KBM-7 (cell line): ENCODE data around the gene STYK1.
A peak's percentile ranks its signal among the peaks of the same experiment; 100 is the strongest.
"Not testable (repeated sequence)": the region's sequence is repeated elsewhere in the genome, so short reads cannot be mapped to it uniquely, and the experiment has no call there.

ENCODE experiments used
- DNase-seq: peaks from one replicate; pipeline ENCODE4 v3.0.0-alpha.2; 2015
- in situ Hi-C: fragments of 300-500 bp; cut with MboI; formaldehyde crosslinking; loops from 2 replicates; pipeline ENCODE4 v1.14.3; 2020; ENCODE audit warnings: low sequenced_read_pairs, low pct_unique_long_range_greater_than_20kb, mixed read lengths

STYK1 gene

GRCh38 chr12:10634427-10634826, 39.4 kb downstream of the STYK1 start:
- in situ Hi-C loops, result no loop called here
- no peak for DNase-seq

- in situ Hi-C loops, result no loop called here
- DNase-seq, result no peak
Observed at GRCh38 chr12:10633541-10633940, 40.3 kb downstream of the STYK1 start.

DNA sequence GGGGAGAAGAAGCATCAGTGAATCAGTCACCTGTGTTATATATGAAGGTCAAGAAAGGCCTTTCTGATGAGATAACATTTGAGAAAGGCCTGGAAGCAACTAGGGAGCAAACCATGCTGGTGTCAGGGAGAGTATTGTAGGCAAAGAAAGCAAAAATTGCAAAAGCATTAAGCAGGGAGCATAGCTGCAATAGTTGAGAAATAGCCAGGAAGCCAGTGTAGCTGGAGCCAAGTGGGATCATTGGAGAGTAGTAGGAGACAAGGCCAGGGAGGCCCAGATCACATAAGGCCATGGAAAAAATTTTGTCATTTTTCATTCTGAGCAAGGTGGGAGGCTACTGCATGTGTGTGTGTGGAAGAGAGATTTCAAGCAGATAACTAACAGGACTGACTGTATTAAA, 41.6 kb downstream of the STYK1 start:
- DNase-seq, result no peak
- in situ Hi-C loops, result no loop called here

- DNase-seq, result no peak
- in situ Hi-C loops, result no loop called here
Observed at GRCh38 chr12:10624605-10625004, 49.2 kb downstream of the STYK1 start.

GRCh38 chr12:10623131-10623530, 50.7 kb downstream of the STYK1 start:
- DNase-seq, result no peak
- in situ Hi-C loops, result no loop called here

DNA sequence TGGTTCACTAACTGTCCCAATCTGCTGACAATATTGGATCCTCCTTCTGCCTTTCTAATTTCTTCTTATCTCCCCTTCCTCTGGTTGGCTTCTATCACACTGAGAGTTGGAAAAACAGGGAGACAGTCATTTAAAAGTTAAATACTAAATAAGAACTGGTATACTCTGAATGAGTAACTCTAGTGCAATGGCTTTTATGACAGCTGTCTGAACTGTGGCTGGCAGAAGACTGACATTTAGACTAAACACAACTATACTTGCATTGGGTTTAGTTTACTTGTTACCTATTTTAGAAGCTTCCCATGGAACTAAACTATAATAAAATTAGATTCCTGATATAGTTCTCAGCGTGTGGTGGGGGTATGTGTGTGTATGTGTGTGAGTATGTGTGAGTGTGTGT, 52.6 kb downstream of the STYK1 start:
- in situ Hi-C loops, result no loop called here
- no peak for DNase-seq

DNA sequence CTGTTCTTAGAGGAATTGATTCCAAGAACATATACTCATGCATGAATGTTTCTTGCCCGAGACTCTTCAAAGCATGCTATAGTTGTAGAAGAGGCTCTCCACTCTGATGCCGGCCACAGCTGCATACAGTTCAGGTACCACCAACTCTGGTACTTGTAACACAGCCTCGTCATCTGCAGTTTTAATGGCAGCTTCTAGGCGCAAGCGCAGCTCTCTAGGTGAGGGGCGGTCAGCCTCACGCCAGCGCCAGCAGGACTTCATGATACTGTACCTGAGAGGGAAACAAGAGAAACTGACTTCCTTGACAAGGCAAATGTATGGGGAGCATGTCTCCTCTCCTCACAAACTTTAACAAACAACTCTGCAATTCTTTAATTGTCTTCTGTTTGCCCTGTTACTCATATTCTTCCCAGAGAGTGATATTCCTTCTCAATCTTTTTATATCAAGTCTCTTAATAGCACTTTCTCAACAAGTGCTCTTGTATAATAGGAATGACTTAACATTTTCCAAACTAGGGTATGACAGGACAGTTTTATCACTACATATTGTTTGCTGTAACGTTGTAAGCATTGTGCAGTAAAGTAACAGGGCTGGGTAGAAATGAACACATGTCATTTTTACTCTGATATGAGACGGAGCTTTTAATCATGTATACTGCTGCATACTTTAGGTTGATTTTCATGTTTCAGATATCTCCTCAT, 53.6 kb downstream of the STYK1 start:
- no peak for DNase-seq
- in situ Hi-C loops, result no loop called here

GRCh38 chr12:10618338-10618987, 55.4 kb downstream of the STYK1 start:
- DNase-seq, result no peak
- in situ Hi-C loops, result no loop called here

GRCh38 chr12:10617863-10618262, 56.0 kb downstream of the STYK1 start:
- no peak for DNase-seq
- in situ Hi-C loops, result no loop called here

DNA sequence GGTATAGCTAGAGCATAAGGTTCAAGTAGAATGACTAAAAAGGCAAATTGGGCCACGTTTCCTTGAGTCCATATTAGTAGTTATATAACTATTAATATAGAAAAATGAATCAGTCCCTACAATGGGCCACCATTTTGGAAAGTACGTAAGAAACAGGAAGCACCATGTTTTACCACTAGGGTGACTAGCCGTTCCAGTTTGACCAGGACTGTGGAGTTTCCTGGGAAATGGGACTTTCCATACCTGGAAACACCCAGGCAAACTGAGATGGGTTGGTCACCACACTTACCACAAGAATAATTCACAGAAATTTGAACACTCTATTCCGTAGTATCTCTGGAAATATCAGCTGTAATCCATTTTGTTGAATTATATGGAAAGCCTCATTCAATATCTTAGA, 58.3 kb downstream of the STYK1 start:
- no peak for DNase-seq

DNA sequence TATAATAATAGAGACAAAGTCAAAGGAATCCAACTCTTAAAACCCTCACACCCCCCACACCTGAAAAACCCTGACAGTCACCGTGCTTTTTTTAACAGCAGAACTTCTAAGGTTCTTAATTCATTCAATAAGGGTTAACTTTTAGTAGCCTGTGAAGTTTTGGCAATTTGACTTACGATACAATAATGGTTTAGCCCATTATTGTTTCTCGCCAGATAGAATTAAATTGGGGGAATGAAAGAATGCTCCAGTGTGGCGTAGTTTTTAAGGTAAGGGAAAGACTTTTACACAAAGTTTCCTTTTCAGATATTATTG, 59.8 kb downstream of the STYK1 start:
- no peak for DNase-seq
- in situ Hi-C loops, result no loop called here

More for the DNA sequence above, 58.3 kb downstream of the STYK1 start:
- in situ Hi-C loops, result no loop called here

GRCh38 chr12:10613349-10614055, 60.4 kb downstream of the STYK1 start, which contains the start of gene MAGOHB:
Gene MAGOHB (minus strand): TSS chr12:10613609. CDS start chr12:10613532, 77 bp downstream.
- DNase-seq, result peak; percentile 97
- in situ Hi-C loops, result no loop called here

GRCh38 chr12:10612984-10613348, 60.9 kb downstream of the STYK1 start:
- no peak for DNase-seq
- in situ Hi-C loops, result no loop called here

DNA sequence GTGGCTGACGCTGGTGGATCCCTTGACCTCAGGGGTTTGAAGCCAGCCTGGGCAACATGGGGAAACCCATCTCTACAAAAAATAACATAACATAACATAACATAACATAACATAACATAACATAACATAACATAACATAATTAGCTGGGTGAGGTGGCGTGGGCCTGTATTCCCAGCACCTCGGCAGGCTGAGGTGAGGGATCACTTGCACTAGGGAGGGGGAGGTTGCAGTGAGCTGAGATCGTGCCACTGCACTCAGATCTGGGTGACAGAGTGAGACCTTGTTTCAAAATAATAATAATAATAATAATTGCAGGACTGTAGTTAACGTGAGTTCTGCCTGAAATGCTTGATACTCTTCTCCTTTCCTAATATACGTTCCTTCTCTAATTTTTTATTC, 61.7 kb downstream of the STYK1 start:
- in situ Hi-C loops, result no loop called here
- DNase-seq, result no peak

- DNase-seq, in situ Hi-C loops: not testable (repeated sequence)
Observed at GRCh38 chr12:10611258-10611657, 62.6 kb downstream of the STYK1 start.

GRCh38 chr12:10610188-10610587, 63.7 kb downstream of the STYK1 start:
- in situ Hi-C loops, result no loop called here
- no peak for DNase-seq

GRCh38 chr12:10607885-10608458, 65.9 kb downstream of the STYK1 start:
- peak; percentile 25 for DNase-seq
- in situ Hi-C loops, result no loop called here

- in situ Hi-C loops, result no loop called here
- no peak for DNase-seq
Observed at GRCh38 chr12:10601860-10602259, 72.0 kb downstream of the STYK1 start.

GRCh38 chr12:10600988-10601387, 72.9 kb downstream of the STYK1 start:
- no peak for DNase-seq
- in situ Hi-C loops, result no loop called here

GRCh38 chr12:10595881-10596280, 78.0 kb downstream of the STYK1 start:
- in situ Hi-C loops, result no loop called here
- no peak for DNase-seq
